Activated CD4-positive, alpha-beta T cell treated with anti-CD3 and anti-CD28 coated beads, Interleukin-10, Interleukin-2, amounts not matched to agents 100 ng/mL and 50 ng/mL, durations not matched to agents 16 hours and 8 hours (primary cell): ENCODE measurements around the gene GGT5.
"Not testable (repeated sequence)": the region's sequence is repeated elsewhere in the genome, so short reads cannot be mapped to it uniquely, and the experiment has no call there.

Experiments used
- DNase-seq: peaks from one replicate; pipeline ENCODE4 v3.0.0-alpha.2; 2020

The GGT5 gene

GRCh38 chr22:24230911-24231656 is 13.8 kb downstream of the GGT5 start:
- DNase-seq = peak; percentile 60

GRCh38 chr22:24225951-24226350 is 18.9 kb downstream of the GGT5 start:
- DNase-seq = no peak

GRCh38 chr22:24225044-24225601 is 19.8 kb downstream of the GGT5 start:
- no peak for DNase-seq

GRCh38 chr22:24224468-24224867 is 20.4 kb downstream of the GGT5 start:
- DNase-seq = no peak

GRCh38 chr22:24219750-24220149 is 25.1 kb downstream of the GGT5 start:
- DNase-seq = no peak

- DNase-seq = no peak
Measured at GRCh38 chr22:24217384-24217783, 27.5 kb downstream of the GGT5 start.

GRCh38 chr22:24216541-24217209 is 28.2 kb downstream of the GGT5 start:
- no peak for DNase-seq

- no peak for DNase-seq
Measured at GRCh38 chr22:24214467-24215285, 30.2 kb downstream of the GGT5 start.

GRCh38 chr22:24213111-24213510 is 31.8 kb downstream of the GGT5 start:
- DNase-seq = not testable (repeated sequence)

GRCh38 chr22:24211716-24212115 is 33.2 kb downstream of the GGT5 start:
- DNase-seq = not testable (repeated sequence)

GRCh38 chr22:24210409-24210808 is 34.5 kb downstream of the GGT5 start:
- not testable (repeated sequence) for DNase-seq

- DNase-seq = no peak
Measured at GRCh38 chr22:24209687-24210086, 35.2 kb downstream of the GGT5 start.

GRCh38 chr22:24209016-24209415 is 35.9 kb downstream of the GGT5 start:
- no peak for DNase-seq

GRCh38 chr22:24208012-24208749 is 36.7 kb downstream of the GGT5 start:
- peak; percentile 20 for DNase-seq

GRCh38 chr22:24207264-24208011 is 37.4 kb downstream of the GGT5 start:
- DNase-seq = no peak

- not testable (repeated sequence) for DNase-seq
Measured at GRCh38 chr22:24206460-24207263, 38.2 kb downstream of the GGT5 start.

GRCh38 chr22:24205438-24206195 is 39.3 kb downstream of the GGT5 start:
- DNase-seq = no peak

GRCh38 chr22:24203856-24204255 is 41.0 kb downstream of the GGT5 start:
- DNase-seq = not testable (repeated sequence)

- DNase-seq = no peak
Measured at GRCh38 chr22:24201681-24202614, 42.9 kb downstream of the GGT5 start.
